ENCODE data around the gene HNF4A. TPM values are rescaled to one million over a fixed set of nuclear protein-coding genes. Genes with fewer than 3 reads are reported as not detected.
"Not testable (repeated sequence)": the region's sequence is repeated elsewhere in the genome, so short reads cannot be mapped to it uniquely, and the experiment has no call there.

Gene HNF4A
- total RNA-seq, 1 donor from 2014 or later: not detected

- ATAC-seq (ENCODE audit: low read depth) (no peak), DNase-seq (no peak)
- no peaks in the 10 kb centered on the region for H3K9me3 Mint-ChIP-seq
- CTCF ChIA-PET: no interaction called here
- intact Hi-C loops (cut with micrococcal nuclease): loop anchor here (5.0 kb wide), 1 partner anchor 858 kb away; the partner anchor contains the start of gene SRSF6
- peaks cover 15% of the 10 kb centered on the region for H3K27me3 Mint-ChIP-seq
- peaks cover 3% of the 10 kb centered on the region for H3K36me3 Mint-ChIP-seq (ENCODE audit: low read depth)
- H3K27ac Mint-ChIP-seq: no peak overlapping the region
- POLR2A ChIA-PET: no interaction called here
- TF ChIP-seq CTCF (IDR thresholded peaks at IDR 0.05): no peak
- peaks cover 14% of the 10 kb centered on the region for H3K4me1 Mint-ChIP-seq
- H3K4me3 Mint-ChIP-seq: no peak overlapping the region
Measured at GRCh38 chr20:44314870-44315269, 40.6 kb upstream of the HNF4A start.

GRCh38 chr20:44319839-44320422 is 35.6 kb upstream of the HNF4A start:
- ATAC-seq (ENCODE audit: low read depth): no peak
- Mint-ChIP-seq H3K36me3 (ENCODE audit: low read depth) (no peaks in the 10 kb centered on the region), H3K27me3 (peaks cover 17% of the 10 kb centered on the region), H3K4me3 (no peak overlapping the region), H3K4me1 (no peaks in the 10 kb centered on the region), H3K9me3 (no peaks in the 10 kb centered on the region), H3K27ac (no peak overlapping the region)
- no peak for TF ChIP-seq CTCF (IDR thresholded peaks at IDR 0.05)
- ChIA-PET POLR2A (no interaction called here), CTCF (interaction anchor here (1.2 kb wide), 1 partner anchor 103 kb away, joined by 3 read pairs; no protein-coding TSS in a partner anchor)
- intact Hi-C loops (cut with micrococcal nuclease): no loop called here
- DNase-seq: no peak

GRCh38 chr20:44324343-44324742 is 31.2 kb upstream of the HNF4A start:
- Mint-ChIP-seq H3K27ac (no peak overlapping the region), H3K9me3 (no peaks in the 10 kb centered on the region), H3K4me1 (no peaks in the 10 kb centered on the region), H3K27me3 (peaks cover 15% of the 10 kb centered on the region), H3K4me3 (no peak overlapping the region), H3K36me3 (ENCODE audit: low read depth) (no peaks in the 10 kb centered on the region)
- no peak for TF ChIP-seq CTCF (IDR thresholded peaks at IDR 0.05)
- intact Hi-C loops (cut with micrococcal nuclease): no loop called here
- DNase-seq: no peak
- CTCF ChIA-PET: no interaction called here
- no peak for ATAC-seq (ENCODE audit: low read depth)
- POLR2A ChIA-PET: no interaction called here

- DNase-seq (no peak), ATAC-seq (ENCODE audit: low read depth) (no peak)
- CTCF ChIA-PET: no interaction called here
- Mint-ChIP-seq H3K4me3 (no peak overlapping the region), H3K4me1 (no peaks in the 10 kb centered on the region), H3K9me3 (no peaks in the 10 kb centered on the region), H3K27ac (no peak overlapping the region), H3K36me3 (ENCODE audit: low read depth) (no peaks in the 10 kb centered on the region), H3K27me3 (peaks cover 18% of the 10 kb centered on the region)
- intact Hi-C loops (cut with micrococcal nuclease): no loop called here
- POLR2A ChIA-PET: no interaction called here
- no peak for TF ChIP-seq CTCF (IDR thresholded peaks at IDR 0.05)
Measured at GRCh38 chr20:44326391-44327159, 28.9 kb upstream of the HNF4A start.

GRCh38 chr20:44327748-44328147 is 27.8 kb upstream of the HNF4A start:
- POLR2A ChIA-PET; H3K4me1 Mint-ChIP-seq; CTCF ChIA-PET; H3K36me3 Mint-ChIP-seq (ENCODE audit: low read depth); DNase-seq; H3K9me3 Mint-ChIP-seq; ATAC-seq (ENCODE audit: low read depth); H3K27ac Mint-ChIP-seq; H3K4me3 Mint-ChIP-seq; intact Hi-C loops (cut with micrococcal nuclease): not testable (repeated sequence)
- H3K27me3 Mint-ChIP-seq: peaks cover 20% of the 10 kb centered on the region
